GM18909 (cell line): ENCODE results near the gene CASK.
"Not testable (repeated sequence)": the region's sequence is repeated elsewhere in the genome, so short reads cannot be mapped to it uniquely, and the experiment has no call there.

Source experiments
- ATAC-seq: cut with Tn5 transposase; IDR thresholded peaks from one replicate; pipeline ENCODE4 v1.9.1; 2021; ENCODE audit warnings: mild to moderate bottlenecking; ENCODE audit not compliant: unreplicated experiment, poor library complexity

Gene CASK

DNA sequence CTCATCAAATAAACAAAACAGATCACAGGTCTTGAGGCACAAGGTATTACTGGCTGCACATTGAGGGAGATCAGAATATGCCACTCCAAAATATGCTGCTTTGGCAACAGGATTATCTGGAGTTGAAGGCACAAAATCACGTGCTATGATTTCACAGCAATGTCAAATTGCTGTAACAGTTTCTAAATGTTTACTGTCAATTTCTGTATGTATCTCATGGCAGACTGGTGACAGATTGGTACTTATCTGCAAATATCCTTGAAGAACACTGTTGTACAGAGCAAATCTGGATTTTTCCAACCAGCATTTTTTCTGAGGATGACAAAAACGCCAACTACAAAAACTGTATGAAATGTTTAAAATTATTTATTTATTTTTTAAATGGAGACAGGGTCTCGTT lies 172.6 kb downstream of the CASK start:
- ATAC-seq: no peak

GRCh38 chrX:41739871-41740270 lies 183.5 kb downstream of the CASK start:
- ATAC-seq: no peak

DNA sequence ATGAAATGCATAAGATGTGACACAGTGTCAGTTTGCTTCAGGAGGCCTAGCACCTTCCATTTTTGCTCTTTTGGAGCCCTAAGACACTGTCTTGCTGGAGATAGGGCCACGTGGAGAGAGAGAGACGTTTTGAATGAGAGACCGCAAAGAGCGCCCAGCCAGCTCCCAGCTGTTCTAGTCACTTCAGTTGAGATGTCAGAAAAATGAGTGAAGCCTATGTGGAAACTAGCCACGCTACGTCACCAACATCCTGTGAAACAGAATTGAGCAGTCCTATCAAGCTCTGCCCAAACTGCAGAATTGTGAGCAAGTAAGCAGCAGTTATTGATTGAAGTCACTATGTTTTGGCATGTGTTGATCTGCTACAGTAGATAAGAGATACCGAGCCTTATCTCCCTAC lies 186.3 kb downstream of the CASK start:
- ATAC-seq: no peak

DNA sequence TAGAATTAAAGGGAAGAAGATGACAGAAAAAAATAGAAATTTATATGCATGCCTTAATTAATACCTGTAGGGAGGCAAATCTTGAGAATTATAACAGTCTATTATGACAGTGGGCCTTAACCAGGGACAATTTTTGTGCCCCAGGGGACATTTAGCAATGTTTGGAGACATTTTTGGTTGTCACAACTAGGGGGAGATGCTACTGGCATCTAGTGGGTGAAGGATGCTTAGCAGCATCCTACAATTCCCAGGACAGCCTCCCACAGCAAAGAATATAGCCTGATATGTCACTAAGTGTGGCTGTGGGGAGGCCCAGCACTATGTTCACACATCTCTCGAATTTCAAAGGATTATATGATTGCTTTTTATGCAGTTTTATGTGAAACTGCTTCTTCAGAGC lies 188.8 kb downstream of the CASK start:
- no peak for ATAC-seq

- peak; percentile 99 for ATAC-seq
Observed at GRCh38 chrX:41733939-41734338, 189.4 kb downstream of the CASK start.

DNA sequence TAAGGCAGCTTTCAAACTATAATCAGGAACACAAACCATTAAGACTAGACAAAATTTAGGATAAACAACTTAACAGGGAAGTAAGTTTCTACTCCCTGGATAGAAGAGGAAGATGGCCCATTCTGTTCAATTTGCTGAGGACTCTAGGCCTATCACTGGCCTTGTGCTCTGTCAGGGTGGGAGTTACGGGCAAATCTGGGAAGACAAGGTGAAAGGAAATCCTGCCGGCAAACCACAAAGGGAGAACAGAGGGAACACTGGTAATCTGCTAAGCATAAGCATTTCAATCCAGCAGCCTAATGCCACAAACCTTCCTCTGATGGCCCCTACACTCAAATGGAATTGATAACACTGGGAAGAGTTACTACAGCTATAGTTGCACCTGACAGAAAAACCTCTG lies 191.1 kb downstream of the CASK start:
- no peak for ATAC-seq

DNA sequence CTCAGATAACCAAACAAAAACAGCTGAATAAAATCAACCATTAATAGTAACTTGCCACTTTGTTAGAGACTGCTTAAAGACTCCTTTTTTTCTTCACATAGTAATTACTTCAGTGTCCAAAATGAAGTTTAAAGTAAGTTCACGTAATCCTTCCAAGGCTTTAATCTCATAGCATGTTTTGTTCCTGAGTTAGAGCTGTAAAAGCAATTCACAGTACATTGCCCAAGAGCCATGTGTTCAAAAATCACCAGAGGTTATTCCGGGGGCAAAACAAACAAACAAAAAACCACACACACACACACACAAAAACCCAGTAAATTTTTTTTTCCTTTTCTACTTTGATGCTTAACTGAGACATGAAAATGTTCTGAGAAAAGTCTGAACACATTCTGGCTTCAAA lies 193.3 kb downstream of the CASK start:
- ATAC-seq: no peak

DNA sequence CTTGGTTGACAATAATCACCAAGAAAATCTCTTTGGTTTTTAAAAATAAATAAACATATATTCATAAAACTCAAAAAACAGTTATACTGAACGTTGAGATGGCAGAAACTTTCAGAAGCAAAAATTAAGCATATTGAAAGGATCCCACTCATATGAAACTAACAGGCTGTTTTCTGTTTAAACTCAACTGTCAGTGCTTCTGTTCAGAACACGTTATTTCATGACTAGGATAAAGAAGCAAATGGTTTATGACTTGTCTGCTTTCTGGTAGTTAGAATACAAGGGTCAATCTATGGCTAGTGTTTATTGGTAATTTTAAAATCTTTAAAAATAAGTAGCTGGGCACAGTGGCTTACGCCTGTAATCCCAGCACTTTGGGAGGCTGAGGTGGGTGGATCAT lies 195.2 kb downstream of the CASK start:
- no peak for ATAC-seq

- no peak for ATAC-seq
Observed at GRCh38 chrX:41723826-41724225, 199.5 kb downstream of the CASK start, which contains the start of gene GPR82. GPR82 (plus strand) TSS chrX:41724181; CDS start chrX:41727027, 2,846 bp downstream.

GRCh38 chrX:41722816-41723618 lies 200.3 kb downstream of the CASK start:
- ATAC-seq: no peak

- ATAC-seq: no peak
Observed at GRCh38 chrX:41722214-41722613, 201.1 kb downstream of the CASK start.

GRCh38 chrX:41721590-41721989 lies 201.8 kb downstream of the CASK start:
- ATAC-seq: no peak

GRCh38 chrX:41720125-41720779 lies 203.1 kb downstream of the CASK start:
- ATAC-seq: peak; percentile 89

DNA sequence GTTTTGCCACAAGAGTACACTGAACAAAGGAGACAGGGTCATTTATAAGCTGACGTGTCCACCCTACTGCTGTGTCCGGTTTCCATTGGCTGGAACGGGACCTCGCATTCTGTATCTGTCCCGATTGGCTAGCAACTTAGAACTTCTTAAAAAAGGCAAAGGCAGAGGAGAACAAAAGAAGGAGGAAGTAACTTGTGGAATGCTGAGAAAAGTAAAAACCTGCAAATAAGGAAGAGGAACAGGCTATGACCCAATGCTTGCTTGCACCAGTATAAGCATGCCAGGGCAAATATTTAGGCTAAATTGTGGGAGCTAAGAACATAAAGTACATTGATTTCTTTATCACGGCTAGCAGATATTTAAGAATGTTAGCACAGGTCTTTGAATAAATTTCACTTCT lies 203.7 kb downstream of the CASK start:
- ATAC-seq: not testable (repeated sequence)

DNA sequence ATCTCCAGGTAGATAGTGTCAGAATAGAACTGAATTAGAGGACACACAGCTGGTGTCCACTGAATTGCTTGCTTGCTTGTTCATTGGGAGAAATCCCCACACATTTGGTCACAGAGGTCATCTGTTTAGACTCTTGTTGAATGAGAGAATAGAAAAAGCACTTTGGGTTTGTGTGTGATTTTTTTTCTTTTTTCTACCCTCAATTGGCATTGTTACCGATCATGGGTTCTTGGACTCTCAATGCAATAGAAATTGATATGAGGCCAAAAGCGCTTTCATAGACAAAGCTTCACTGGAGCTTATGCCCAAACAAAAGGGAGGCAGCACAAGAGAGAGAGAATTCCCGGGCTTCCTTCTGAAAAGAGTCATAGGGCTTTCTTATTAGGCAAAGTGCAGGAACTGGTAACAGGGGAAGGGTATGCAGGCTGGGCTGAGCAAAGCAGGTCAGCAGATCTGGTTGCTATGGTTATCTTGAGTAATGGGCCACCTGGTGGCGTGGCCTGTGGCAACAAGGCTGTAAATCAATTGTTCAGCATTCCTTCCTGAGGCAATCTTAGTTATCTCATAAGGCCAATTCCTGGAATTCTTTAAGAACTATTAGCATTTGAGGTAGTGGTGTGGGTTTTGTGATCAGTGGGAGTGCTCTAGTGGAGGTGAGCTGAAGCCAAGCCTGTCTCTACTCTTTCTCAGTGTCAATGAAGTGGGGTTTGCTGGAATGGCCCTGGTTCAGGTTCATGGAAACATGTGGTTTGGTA lies 204.7 kb downstream of the CASK start:
- ATAC-seq: no peak

DNA sequence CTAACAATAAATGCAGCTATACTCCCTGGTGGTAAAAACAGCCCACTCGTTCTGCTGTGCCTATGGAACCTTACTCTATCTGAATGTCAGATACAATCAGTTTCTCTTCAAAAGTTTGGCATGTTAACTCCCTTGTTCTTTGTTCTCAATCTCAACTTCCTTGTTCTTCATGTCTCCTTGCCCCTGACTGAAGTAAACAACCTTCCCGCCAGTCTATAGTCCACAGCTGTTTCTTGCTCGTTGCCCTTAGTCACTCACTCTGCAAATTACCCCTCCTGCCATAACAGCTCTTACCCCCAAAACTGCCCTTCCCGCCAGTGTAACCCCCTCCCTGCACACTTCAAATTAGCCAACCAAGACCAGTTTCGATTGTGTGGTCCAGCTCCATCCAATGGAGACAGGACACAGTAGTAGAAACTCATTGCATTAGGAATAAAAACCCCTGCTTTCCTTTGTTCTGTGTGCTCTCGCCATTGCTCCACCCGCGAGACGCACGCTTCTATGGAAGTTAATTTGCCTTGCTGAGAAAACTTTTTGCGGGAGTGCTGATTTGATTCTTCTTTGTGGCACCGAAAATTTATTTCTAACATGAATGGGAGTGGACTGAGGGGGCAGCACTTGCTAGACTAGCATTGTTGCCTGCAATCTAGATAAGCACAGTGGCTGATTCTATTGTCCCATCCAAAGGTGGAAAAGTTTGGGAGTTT lies 206.4 kb downstream of the CASK start:
- ATAC-seq: no peak

DNA sequence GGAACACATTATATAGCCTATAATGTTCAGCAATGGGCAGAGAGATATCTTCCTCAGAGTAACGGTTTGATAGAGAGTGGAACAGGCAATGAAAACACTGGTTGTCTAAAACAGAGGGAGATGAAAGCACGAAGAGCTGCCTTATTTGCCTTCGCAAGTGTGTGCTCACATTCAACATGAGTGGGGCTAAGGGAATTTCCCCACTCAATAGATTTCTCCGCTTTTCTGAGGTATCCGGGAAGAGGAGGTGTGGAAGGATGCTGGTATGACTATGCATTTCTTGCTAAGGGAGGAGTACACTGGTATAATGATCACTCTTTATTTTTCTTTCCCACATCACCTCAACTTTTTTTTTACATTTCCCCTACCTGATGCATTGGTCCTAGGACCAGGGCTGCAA lies 207.1 kb downstream of the CASK start:
- no peak for ATAC-seq

GRCh38 chrX:41711021-41711667 lies 212.2 kb downstream of the CASK start:
- ATAC-seq: no peak

- ATAC-seq: no peak
Observed at GRCh38 chrX:41708486-41708885, 214.9 kb downstream of the CASK start.

DNA sequence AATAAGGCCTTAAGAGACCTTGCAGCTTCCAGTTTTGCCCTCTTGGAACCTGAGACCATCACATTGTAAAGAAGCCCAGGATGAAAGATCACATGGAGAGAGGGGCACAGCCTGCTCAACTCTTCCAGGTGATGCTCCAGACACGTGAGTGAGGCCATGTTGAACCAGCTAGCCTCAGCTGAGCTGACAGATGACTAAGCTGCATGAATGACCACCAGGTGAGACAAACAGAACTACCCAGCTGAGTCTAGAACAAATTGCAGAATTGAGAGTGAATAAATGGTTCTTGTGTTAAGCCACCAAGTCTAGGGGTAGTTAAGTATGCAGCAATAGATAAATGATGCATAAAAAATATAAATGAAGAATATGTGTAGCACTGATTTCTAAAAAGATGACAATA lies 216.1 kb downstream of the CASK start:
- no peak for ATAC-seq
